Measurements from ENCODE around the gene MAPT.
A peak's percentile ranks its signal among the peaks of the same experiment; 100 is the strongest.

Gene MAPT

DNA sequence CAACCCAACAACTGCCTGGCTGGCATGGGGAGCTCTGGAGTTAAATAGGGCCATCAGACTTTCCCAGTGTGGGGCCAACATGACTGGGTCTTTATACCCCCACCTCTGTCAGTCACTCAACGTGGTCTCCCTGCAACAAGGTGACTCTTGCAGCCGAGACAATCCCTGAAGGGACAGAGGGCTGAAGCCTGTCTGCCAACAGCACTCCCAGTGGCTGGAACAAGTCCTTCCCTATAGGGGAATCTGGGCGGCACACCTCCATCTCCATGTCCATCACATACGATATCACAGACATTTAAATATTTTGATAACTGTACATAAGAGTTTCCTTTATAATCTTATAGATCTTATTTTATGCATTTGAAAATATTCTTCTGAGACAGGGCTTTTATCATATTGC, 4.8 kb upstream of the MAPT start:
- H3K27ac ChIP-seq: no peak overlapping the region
- TF ChIP-seq, protein P1, sequence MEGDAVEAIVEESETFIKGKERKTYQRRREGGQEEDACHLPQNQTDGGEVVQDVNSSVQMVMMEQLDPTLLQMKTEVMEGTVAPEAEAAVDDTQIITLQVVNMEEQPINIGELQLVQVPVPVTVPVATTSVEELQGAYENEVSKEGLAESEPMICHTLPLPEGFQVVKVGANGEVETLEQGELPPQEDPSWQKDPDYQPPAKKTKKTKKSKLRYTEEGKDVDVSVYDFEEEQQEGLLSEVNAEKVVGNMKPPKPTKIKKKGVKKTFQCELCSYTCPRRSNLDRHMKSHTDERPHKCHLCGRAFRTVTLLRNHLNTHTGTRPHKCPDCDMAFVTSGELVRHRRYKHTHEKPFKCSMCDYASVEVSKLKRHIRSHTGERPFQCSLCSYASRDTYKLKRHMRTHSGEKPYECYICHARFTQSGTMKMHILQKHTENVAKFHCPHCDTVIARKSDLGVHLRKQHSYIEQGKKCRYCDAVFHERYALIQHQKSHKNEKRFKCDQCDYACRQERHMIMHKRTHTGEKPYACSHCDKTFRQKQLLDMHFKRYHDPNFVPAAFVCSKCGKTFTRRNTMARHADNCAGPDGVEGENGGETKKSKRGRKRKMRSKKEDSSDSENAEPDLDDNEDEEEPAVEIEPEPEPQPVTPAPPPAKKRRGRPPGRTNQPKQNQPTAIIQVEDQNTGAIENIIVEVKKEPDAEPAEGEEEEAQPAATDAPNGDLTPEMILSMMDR (conservative IDR thresholded peaks at IDR 0.05): peak; percentile 47
- TF ChIP-seq ZFX (IDR thresholded peaks at IDR 0.05): no peak

DNA sequence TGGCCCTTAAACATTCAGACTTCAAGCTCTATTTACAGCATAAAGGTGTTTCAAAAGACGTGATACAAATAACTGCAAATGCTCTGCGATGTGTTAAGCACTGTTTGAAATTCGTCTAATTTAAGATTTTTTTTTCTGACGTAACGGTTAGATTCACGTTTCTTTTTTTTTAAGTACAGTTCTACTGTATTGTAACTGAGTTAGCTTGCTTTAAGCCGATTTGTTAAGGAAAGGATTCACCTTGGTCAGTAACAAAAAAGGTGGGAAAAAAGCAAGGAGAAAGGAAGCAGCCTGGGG, 681 bp upstream of the MAPT start:
- peak overlapping the region; percentile 80 for H3K27ac ChIP-seq
- no peak for TF ChIP-seq ZFX (IDR thresholded peaks at IDR 0.05)
- TF ChIP-seq, protein P1 (conservative IDR thresholded peaks at IDR 0.05): no peak

DNA sequence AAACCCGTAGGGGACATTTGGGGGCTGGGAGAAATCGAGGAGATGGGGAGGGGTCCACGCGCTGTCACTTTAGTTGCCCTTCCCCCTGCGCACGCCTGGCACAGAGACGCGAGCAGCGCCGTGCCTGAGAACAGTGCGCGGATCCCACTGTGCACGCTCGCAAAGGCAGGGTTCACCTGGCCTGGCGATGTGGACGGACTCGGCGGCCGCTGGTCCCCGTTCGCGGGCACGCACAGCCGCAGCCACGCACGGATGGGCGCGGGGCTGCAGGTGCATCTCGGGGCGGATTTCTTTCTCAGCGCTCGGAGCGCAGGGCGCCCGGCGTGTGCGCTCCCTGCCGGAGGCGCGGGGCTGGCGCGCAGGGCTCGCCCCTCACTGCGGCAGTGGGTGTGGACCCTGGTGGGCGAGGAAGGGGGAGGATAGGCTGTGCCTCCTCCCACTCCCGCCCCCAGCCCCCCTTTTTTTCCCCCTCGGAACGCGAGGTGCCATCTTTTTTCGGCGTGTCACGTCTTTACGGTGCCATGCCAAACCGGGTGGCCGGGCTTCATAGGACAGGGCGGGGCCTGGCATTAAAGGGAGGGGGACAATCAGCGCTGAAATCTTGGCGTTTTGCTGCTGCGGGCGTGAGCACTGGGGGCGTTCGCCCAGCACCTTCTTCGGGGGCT, 1.1 kb downstream of the MAPT start:
- TF ChIP-seq, protein P1 (conservative IDR thresholded peaks at IDR 0.05): no peak
- no peak for TF ChIP-seq ZFX (IDR thresholded peaks at IDR 0.05)
- H3K27ac ChIP-seq: peak overlapping the region; percentile 80; the same call in 1 of the 2 replicates

DNA sequence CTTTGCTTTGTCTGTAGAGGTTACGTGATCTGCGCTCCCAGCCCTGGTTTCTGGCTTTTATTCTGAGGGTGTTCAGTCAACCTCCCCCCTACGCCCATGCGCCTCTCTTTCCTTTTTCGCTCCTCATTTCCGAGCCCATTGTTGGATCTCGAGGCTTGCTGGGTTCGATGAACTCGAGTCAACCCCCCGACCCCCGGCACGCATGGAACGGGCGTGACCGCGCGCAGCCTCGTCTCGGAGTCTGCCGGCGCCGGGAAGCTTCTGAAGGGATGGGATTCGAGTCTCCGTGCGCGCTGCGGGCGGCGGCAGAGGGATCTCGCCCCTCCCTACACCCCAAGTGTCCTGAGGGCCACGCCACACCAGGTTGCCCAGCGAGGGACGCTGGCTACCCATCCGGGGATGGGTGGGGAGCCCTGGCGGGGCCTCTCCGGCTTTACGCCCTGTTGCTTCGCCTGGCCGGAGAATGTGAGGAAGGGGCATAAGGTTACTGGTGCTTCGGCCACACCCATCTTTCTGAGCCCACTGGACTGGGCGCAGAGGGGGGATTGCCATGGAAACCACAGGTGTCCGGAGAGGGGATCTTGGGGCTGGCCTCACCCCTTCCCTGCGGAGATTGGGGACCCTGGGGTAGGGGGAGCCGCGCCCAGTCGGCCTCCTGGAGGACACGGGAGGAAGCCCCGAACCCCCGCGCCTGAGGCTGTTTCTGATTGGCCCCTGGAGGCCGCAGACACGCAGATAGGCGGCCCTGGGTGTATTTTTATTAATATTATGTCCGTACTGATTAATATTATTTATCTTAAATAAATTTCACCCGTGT, 1.8 kb downstream of the MAPT start:
- H3K27ac ChIP-seq: no peak overlapping the region
- TF ChIP-seq, protein P1 (conservative IDR thresholded peaks at IDR 0.05): no peak
- no peak for TF ChIP-seq ZFX (IDR thresholded peaks at IDR 0.05)

DNA sequence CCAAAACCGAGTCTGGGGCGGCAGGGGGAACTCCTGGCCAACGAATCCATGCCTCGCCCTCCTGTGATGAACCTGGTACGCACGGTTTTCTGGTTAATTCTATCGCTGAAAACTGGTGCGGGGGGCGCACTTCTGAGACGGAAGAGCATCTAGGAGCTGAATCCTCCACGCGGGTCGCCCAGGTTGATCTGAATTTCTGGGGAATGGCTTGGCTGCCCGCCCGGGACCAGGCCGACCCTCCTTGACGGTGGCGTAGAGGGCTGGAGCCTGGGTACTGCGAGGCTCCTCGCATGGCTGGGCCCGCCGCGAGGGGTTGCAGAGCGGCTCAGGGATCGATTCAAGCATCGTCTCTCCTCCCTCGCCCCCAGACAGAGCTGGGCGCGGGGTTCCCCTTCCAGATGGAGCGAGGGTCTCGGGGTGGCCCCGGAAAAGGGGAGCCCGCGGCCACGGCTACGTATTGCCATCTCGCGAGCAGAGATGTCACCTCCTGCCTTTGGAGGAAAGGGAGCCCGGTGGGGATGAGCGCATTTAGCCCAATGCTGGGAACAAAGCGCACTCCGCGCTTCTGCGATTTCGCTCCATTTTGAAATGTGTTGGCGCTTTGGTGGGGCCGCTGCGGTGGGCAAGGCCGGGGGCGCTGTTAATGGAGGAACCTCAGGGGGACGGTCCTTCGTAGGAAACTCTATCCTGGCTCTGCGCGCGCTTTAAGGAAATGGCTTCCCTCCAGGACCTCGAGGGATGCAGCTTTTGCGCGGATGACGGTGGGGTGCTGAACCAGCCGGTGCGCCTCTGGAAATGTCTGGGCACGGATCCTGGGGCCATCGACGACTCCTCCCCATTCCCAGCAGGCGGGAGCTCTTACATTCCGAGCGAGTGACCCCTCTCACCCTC, 2.7 kb downstream of the MAPT start:
- H3K27ac ChIP-seq: no peak overlapping the region
- no peak for TF ChIP-seq ZFX (IDR thresholded peaks at IDR 0.05)
- TF ChIP-seq, protein P1 (conservative IDR thresholded peaks at IDR 0.05): no peak

DNA sequence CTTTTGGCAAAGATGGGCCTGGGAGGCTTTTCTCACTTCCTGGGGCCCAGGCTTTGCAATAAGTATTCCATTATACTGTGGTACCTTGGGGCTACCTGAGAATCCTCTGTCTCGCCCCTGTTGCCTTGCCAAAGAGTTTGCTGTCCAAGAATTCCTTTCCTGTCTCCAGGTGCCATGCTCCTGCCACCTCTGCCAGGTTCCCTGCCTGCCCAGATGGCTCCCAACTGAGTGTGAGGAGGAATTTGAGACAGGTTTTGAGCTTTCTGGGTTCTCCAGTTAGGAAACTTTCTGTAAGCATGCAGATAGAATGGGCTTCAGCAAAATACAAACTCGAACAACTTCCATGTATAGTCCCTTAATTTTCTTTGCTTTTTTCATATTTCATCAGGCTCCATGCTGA, 5.8 kb downstream of the MAPT start:
- H3K27ac ChIP-seq: no peak overlapping the region
- TF ChIP-seq, protein P1 (conservative IDR thresholded peaks at IDR 0.05): no peak
- no peak for TF ChIP-seq ZFX (IDR thresholded peaks at IDR 0.05)
